Endothelial cell (in vitro differentiated cells): ENCODE measurements around the gene LIN7B. TPM values are rescaled to one million over a fixed set of nuclear protein-coding genes. Genes with fewer than 3 reads are reported as not detected.
"Not testable (repeated sequence)": the region's sequence is repeated elsewhere in the genome, so short reads cannot be mapped to it uniquely, and the experiment has no call there.

ENCODE experiments used
- DNase-seq: peaks from one replicate; pipeline ENCODE4 v3.0.0; 2021; ENCODE audit warnings: low spot score
- H3K27ac Mint-ChIP-seq: one replicate; pipeline ENCODE4 v1.8.0; 2021; ENCODE audit warnings: mixed read lengths, inconsistent platforms; ENCODE audit not compliant: unreplicated experiment
- H3K27me3 Mint-ChIP-seq: one replicate; pipeline ENCODE4 v1.8.0; 2021; ENCODE audit warnings: mild to moderate bottlenecking, moderate library complexity, mixed read lengths, inconsistent platforms; ENCODE audit not compliant: unreplicated experiment
- H3K36me3 Mint-ChIP-seq: one replicate; pipeline ENCODE4 v1.8.0; 2021; ENCODE audit warnings: mild to moderate bottlenecking, low read depth, mixed read lengths, inconsistent platforms; ENCODE audit not compliant: unreplicated experiment
- H3K4me1 Mint-ChIP-seq: one replicate; pipeline ENCODE4 v1.8.0; 2021; ENCODE audit warnings: mild to moderate bottlenecking, mixed read lengths, inconsistent platforms; ENCODE audit not compliant: unreplicated experiment
- H3K4me3 Mint-ChIP-seq: one replicate; pipeline ENCODE4 v1.8.0; 2021; ENCODE audit warnings: mild to moderate bottlenecking, mixed read lengths, inconsistent platforms; ENCODE audit not compliant: unreplicated experiment
- H3K9me3 Mint-ChIP-seq: one replicate; pipeline ENCODE4 v1.8.0; 2021; ENCODE audit warnings: mixed read lengths, inconsistent platforms; ENCODE audit not compliant: unreplicated experiment
- total RNA-seq: library from RNA; stranded (reverse); fragmentation: NEBNext Ultra II Directional; extraction: Animal tissue kit (Norgen Biotek cat#: 25700); gene quantifications from one replicate; pipeline ENCODE4 v1.2.1, GENCODE V29; 2021; ENCODE audit not compliant: unreplicated experiment
- TF ChIP-seq, protein P1 (sequence below): fragments of 200-600 bp; sonication (generic); IDR thresholded peaks from one replicate; pipeline ENCODE4 v1.5.0; 2021; ENCODE audit warnings: antibody characterized with exemption; ENCODE audit not compliant: unreplicated experiment

LIN7B gene
- total RNA-seq, 1 donor from 2014 or later, result 5.8 TPM

GRCh38 chr19:49069026-49069425, 45.1 kb upstream of the LIN7B start:
- Mint-ChIP-seq H3K9me3 (no peaks in the 10 kb centered on the region), H3K36me3 (peaks cover 22% of the 10 kb centered on the region), H3K4me3 (peak overlapping the region; percentile 6), H3K27me3 (peaks cover 26% of the 10 kb centered on the region), H3K4me1 (peaks cover 5% of the 10 kb centered on the region), H3K27ac (no peak overlapping the region)
- DNase-seq, result no peak
- TF ChIP-seq, protein P1, sequence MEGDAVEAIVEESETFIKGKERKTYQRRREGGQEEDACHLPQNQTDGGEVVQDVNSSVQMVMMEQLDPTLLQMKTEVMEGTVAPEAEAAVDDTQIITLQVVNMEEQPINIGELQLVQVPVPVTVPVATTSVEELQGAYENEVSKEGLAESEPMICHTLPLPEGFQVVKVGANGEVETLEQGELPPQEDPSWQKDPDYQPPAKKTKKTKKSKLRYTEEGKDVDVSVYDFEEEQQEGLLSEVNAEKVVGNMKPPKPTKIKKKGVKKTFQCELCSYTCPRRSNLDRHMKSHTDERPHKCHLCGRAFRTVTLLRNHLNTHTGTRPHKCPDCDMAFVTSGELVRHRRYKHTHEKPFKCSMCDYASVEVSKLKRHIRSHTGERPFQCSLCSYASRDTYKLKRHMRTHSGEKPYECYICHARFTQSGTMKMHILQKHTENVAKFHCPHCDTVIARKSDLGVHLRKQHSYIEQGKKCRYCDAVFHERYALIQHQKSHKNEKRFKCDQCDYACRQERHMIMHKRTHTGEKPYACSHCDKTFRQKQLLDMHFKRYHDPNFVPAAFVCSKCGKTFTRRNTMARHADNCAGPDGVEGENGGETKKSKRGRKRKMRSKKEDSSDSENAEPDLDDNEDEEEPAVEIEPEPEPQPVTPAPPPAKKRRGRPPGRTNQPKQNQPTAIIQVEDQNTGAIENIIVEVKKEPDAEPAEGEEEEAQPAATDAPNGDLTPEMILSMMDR, result no peak

DNA sequence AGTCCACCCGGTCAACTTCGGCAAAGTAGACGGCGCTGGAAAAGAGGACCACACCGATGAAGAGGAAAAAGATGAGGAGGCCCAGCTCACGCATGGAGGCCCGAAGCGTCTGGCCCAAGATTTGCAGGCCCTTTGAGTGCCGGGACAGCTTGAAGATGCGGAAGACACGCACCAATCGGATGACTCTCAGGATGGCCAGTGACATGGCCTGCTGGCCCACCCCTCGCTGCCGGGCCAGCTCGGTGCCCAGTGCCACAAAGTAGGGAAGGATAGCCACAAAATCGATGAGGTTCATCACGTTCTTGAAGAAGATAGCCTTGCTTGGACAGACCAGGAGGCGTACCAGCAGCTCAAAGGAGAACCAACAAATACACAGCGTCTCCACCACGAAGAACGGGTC, 43.8 kb upstream of the LIN7B start:
- DNase-seq, result no peak
- H3K36me3 Mint-ChIP-seq, result peaks cover 22% of the 10 kb centered on the region
- no peaks in the 10 kb centered on the region for H3K9me3 Mint-ChIP-seq
- H3K4me3 Mint-ChIP-seq, result peak overlapping the region; percentile 29
- peaks cover 5% of the 10 kb centered on the region for H3K4me1 Mint-ChIP-seq
- H3K27ac Mint-ChIP-seq, result no peak overlapping the region
- TF ChIP-seq, protein P1, result no peak
- peaks cover 26% of the 10 kb centered on the region for H3K27me3 Mint-ChIP-seq

- peaks cover 20% of the 10 kb centered on the region for H3K27me3 Mint-ChIP-seq
- peaks cover 22% of the 10 kb centered on the region for H3K36me3 Mint-ChIP-seq
- H3K9me3 Mint-ChIP-seq, result no peaks in the 10 kb centered on the region
- peaks cover 3% of the 10 kb centered on the region for H3K4me1 Mint-ChIP-seq
- no peak for DNase-seq
- H3K27ac Mint-ChIP-seq, result no peak overlapping the region
- TF ChIP-seq, protein P1, result no peak
- no peak overlapping the region for H3K4me3 Mint-ChIP-seq
Measured at GRCh38 chr19:49071860-49072547, 42.2 kb upstream of the LIN7B start.

- Mint-ChIP-seq H3K36me3 (peaks cover 22% of the 10 kb centered on the region), H3K9me3 (no peaks in the 10 kb centered on the region), H3K27me3 (peaks cover 20% of the 10 kb centered on the region), H3K4me3 (peak overlapping the region; percentile 0), H3K27ac (no peak overlapping the region), H3K4me1 (peaks cover 3% of the 10 kb centered on the region)
- no peak for DNase-seq
- TF ChIP-seq, protein P1, result no peak
Measured at GRCh38 chr19:49073514-49074378, 40.4 kb upstream of the LIN7B start.

DNA sequence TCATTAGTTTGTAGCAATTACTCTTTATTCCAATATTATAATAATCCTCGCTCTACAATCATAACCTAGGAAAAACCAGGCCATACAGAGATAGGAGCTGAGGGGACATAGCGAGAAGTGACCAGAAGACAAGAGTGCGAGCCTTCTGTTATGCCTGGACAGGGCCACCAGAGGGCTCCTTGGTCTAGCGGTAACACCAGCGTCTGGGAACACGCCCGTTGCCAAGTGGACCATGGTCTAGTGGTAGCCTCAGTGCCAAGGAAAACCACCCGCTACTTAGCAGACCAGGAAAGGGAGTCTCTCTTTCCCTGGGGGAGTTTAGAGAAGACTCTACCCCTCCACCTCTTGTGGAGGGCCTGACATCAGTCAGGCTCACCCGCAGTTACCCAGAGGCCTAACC, 39.3 kb upstream of the LIN7B start:
- TF ChIP-seq, protein P1, result peak; percentile 36
- H3K4me3 Mint-ChIP-seq, H3K9me3 Mint-ChIP-seq, H3K27ac Mint-ChIP-seq, H3K4me1 Mint-ChIP-seq: not testable (repeated sequence)
- DNase-seq, result peak; percentile 58
- H3K36me3 Mint-ChIP-seq, result peaks cover 14% of the 10 kb centered on the region
- peaks cover 16% of the 10 kb centered on the region for H3K27me3 Mint-ChIP-seq
